ENCODE measurements around the gene PRDM16. TPM values are rescaled to one million over a fixed set of nuclear protein-coding genes. Genes with fewer than 3 reads are reported as not detected.

The PRDM16 gene
- total RNA-seq, 4 donors from 2014 or later: 0.19 to 1.6 (median 0.36) TPM

DNA sequence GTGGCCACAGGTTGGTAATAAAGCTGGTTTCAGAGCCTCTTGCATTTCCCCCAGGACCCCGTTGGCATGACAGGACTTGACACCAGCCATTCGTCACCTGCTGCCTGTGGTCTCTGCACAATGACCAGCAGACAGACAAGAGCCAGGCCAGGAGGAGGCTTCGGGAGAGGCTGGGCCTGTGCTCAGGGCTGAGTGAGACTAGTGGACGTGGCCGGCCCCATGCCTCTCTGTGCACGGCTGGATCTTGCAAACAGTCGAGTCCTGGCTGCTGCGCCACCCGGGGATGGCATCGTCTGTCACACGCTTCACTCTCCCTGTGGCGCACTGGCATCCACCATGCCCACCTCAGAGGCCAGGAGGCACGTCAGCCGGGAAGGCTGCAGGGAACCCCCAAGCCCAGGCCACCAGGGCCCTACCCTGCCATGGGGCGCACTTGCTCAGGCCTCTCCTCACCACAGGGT lies 208.0 kb downstream of the PRDM16 start:
- H3K9me3 ChIP-seq: no peaks in the 10 kb centered on the region
- H3K27me3 ChIP-seq: peaks cover 71% of the 10 kb centered on the region
- no peak for DNase-seq (ENCODE audit: low spot score in 2 of 2)
- no peak overlapping the region for H3K27ac ChIP-seq
- no peak overlapping the region for H3K4me3 ChIP-seq
- 87% methylated on average over 13 of the region's 15 CpGs for WGBS
- no peaks in the 10 kb centered on the region for H3K4me1 ChIP-seq
- no peaks in the 10 kb centered on the region for H3K36me3 ChIP-seq
- TF ChIP-seq, protein P1, sequence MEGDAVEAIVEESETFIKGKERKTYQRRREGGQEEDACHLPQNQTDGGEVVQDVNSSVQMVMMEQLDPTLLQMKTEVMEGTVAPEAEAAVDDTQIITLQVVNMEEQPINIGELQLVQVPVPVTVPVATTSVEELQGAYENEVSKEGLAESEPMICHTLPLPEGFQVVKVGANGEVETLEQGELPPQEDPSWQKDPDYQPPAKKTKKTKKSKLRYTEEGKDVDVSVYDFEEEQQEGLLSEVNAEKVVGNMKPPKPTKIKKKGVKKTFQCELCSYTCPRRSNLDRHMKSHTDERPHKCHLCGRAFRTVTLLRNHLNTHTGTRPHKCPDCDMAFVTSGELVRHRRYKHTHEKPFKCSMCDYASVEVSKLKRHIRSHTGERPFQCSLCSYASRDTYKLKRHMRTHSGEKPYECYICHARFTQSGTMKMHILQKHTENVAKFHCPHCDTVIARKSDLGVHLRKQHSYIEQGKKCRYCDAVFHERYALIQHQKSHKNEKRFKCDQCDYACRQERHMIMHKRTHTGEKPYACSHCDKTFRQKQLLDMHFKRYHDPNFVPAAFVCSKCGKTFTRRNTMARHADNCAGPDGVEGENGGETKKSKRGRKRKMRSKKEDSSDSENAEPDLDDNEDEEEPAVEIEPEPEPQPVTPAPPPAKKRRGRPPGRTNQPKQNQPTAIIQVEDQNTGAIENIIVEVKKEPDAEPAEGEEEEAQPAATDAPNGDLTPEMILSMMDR (IDR thresholded peaks at IDR 0.05): no peak
- TF ChIP-seq POLR2AphosphoS5 (IDR thresholded peaks at IDR 0.05) (no peak), EP300 (IDR thresholded peaks at IDR 0.05) (no peak), POLR2A (IDR thresholded peaks at IDR 0.05) (no peak)

- no peak for DNase-seq (ENCODE audit: low spot score in 2 of 2)
- Histone ChIP-seq H3K36me3 (no peaks in the 10 kb centered on the region), H3K4me3 (no peak overlapping the region), H3K27me3 (peaks cover 71% of the 10 kb centered on the region), H3K4me1 (no peaks in the 10 kb centered on the region), H3K27ac (no peak overlapping the region), H3K9me3 (no peaks in the 10 kb centered on the region)
- TF ChIP-seq POLR2AphosphoS5 (IDR thresholded peaks at IDR 0.05) (no peak), EP300 (IDR thresholded peaks at IDR 0.05) (no peak), POLR2A (IDR thresholded peaks at IDR 0.05) (no peak)
- TF ChIP-seq, protein P1 (IDR thresholded peaks at IDR 0.05): no peak
- WGBS: 95% methylated on average over 5 of the region's 19 CpGs
Measured at GRCh38 chr1:3277623-3278022, 208.6 kb downstream of the PRDM16 start.

DNA sequence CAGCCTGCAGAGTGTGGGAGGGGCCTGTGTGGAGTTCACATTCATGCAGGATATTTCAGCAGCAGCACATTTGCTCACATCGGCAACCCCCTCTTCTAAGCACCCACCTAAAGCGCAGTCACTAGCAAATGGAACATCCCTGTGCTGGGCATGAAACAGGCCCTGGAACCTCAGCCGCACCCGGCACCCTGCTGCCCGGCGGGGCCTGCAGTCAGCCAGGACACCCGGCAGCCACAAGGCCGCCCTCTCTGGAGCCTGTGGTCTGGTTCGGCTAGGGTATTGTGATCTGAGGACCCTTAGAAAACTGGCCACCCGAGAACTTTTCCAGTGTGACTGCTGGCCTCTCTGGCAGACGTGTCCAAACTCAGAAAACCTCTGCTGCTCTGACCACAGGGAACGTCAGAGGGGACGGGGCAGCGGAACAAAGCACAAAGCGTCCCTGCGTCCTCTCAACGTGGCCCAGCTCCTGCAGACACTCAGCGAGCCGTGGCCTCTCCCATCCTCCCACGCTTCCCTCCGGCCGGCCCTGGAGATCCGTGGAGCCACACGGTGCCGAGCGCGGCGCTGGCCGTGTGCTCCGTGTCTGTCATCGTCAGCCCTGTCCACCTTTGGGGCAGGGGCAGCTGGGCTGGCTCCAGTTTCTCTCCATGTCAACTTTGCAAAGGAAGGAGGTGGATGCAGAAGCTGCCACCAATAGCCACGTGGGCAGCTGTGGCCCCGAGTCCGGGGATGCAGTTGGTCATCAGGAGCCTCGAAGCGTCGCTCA lies 209.6 kb downstream of the PRDM16 start:
- no peaks in the 10 kb centered on the region for H3K4me1 ChIP-seq
- 86% methylated on average over 22 of the region's 37 CpGs for WGBS
- no peaks in the 10 kb centered on the region for H3K9me3 ChIP-seq
- TF ChIP-seq POLR2A (IDR thresholded peaks at IDR 0.05): no peak
- TF ChIP-seq EP300 (IDR thresholded peaks at IDR 0.05): no peak
- no peak for TF ChIP-seq POLR2AphosphoS5 (IDR thresholded peaks at IDR 0.05)
- TF ChIP-seq, protein P1 (IDR thresholded peaks at IDR 0.05): no peak
- H3K27me3 ChIP-seq: peaks cover 75% of the 10 kb centered on the region
- H3K4me3 ChIP-seq: no peak overlapping the region
- no peak for DNase-seq (ENCODE audit: low spot score in 2 of 2)
- no peak overlapping the region for H3K27ac ChIP-seq
- H3K36me3 ChIP-seq: no peaks in the 10 kb centered on the region

DNA sequence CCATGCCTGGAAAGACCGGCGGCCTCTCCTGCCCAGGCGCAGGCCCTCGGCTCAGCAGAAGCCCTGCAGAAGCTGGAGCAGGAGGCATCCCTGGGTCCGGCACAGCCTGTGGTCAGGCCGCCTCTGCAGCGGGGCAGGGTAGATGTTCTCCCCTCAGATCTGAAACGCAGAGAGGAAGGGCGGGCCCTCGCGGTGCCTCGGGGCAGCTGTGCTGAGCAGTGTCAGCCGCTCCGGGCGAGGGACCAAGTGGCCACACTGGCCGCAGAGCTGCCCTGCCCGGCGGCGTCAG lies 210.1 kb downstream of the PRDM16 start:
- H3K27ac ChIP-seq: no peak overlapping the region
- H3K4me1 ChIP-seq: no peaks in the 10 kb centered on the region
- H3K27me3 ChIP-seq: peaks cover 80% of the 10 kb centered on the region
- TF ChIP-seq POLR2AphosphoS5 (IDR thresholded peaks at IDR 0.05) (no peak), EP300 (IDR thresholded peaks at IDR 0.05) (no peak), POLR2A (IDR thresholded peaks at IDR 0.05) (no peak)
- TF ChIP-seq, protein P1 (IDR thresholded peaks at IDR 0.05): no peak
- H3K4me3 ChIP-seq: no peak overlapping the region
- DNase-seq (ENCODE audit: low spot score in 2 of 2): no peak
- no peaks in the 10 kb centered on the region for H3K36me3 ChIP-seq
- no CpG with 5 or more reads among the region's 19 CpGs for WGBS
- H3K9me3 ChIP-seq: no peaks in the 10 kb centered on the region

DNA sequence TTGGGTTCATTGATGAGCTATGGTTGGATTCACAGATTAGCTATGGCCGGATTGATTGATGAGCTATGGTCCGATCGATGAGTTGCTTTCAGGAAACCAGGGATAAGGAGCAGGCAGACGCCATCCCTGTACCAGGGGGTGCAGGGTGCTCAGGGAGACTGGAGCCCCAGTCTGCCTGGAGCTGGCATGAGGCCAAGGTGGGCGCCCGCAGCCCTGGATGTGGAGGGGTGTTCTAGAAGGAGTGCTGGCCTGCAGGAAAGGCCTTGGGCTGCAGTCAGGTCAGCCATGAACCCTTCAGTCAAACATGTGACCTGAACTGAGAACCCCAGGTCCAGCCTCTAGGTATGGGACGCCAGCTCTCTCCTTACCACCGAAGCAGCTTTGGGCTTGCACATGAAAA lies 212.7 kb downstream of the PRDM16 start:
- peaks cover 87% of the 10 kb centered on the region for H3K27me3 ChIP-seq
- TF ChIP-seq POLR2AphosphoS5 (IDR thresholded peaks at IDR 0.05) (no peak), EP300 (IDR thresholded peaks at IDR 0.05) (no peak), POLR2A (IDR thresholded peaks at IDR 0.05) (no peak)
- TF ChIP-seq, protein P1 (IDR thresholded peaks at IDR 0.05): no peak
- H3K27ac ChIP-seq: no peak overlapping the region
- H3K9me3 ChIP-seq: no peaks in the 10 kb centered on the region
- WGBS: 73% methylated on average over 6 of the region's 8 CpGs
- no peaks in the 10 kb centered on the region for H3K36me3 ChIP-seq
- DNase-seq (ENCODE audit: low spot score in 2 of 2): no peak
- H3K4me1 ChIP-seq: no peaks in the 10 kb centered on the region
- no peak overlapping the region for H3K4me3 ChIP-seq
